ENCODE results near the gene ZDHHC14. TPM values are rescaled to one million over a fixed set of nuclear protein-coding genes. Genes with fewer than 3 reads are reported as not detected.

ZDHHC14 gene
- total RNA-seq, 2 donors from 2014 or later, result 53.3 to 66.2 TPM

DNA sequence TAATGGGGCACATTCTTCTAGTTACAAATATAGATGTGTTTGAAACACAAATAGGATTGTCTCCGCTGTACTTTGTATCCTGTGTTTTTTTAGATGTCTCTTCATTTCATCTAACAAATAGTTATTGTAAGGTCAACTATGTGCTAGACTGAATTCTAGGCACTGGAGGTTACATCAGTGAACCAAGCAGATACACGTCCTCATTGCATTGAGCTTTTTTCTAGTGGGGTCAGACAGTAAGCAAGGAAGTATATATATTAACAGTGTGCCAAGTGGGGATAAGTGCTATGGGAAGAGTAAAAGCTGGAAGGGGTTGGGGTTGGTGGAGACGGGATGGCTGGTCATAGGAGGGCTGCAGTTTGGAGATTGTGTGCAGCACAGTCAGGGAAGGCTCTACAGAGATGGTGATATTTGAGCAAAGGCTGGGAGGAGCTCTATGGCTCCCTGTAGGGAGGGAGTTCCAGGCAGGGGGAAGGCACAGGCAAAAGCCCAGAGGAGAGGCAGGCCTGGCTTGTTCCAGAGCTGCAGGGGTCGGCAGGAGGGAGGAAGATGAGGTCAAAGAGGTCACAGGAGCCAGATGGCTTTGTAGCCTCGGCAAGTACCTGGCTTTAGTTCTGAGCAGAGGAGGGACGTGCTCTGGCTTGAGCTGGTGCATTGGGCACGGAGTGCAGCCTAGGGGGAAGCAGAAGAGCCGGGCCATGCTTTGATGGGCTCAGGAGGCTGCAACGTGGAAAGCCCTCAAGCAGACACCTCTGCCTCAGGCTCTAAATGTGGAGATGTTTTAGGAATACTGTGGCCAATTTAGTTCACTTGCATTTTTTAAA, 152.3 kb downstream of the ZDHHC14 start:
- H3K9me3 ChIP-seq, result no peaks in the 10 kb centered on the region
- H3K27me3 ChIP-seq (replicated peaks; ENCODE audit: insufficient read depth), result no peaks in the 10 kb centered on the region
- H3K4me1 ChIP-seq (replicated peaks), result no peaks in the 10 kb centered on the region
- TF ChIP-seq, protein P1, sequence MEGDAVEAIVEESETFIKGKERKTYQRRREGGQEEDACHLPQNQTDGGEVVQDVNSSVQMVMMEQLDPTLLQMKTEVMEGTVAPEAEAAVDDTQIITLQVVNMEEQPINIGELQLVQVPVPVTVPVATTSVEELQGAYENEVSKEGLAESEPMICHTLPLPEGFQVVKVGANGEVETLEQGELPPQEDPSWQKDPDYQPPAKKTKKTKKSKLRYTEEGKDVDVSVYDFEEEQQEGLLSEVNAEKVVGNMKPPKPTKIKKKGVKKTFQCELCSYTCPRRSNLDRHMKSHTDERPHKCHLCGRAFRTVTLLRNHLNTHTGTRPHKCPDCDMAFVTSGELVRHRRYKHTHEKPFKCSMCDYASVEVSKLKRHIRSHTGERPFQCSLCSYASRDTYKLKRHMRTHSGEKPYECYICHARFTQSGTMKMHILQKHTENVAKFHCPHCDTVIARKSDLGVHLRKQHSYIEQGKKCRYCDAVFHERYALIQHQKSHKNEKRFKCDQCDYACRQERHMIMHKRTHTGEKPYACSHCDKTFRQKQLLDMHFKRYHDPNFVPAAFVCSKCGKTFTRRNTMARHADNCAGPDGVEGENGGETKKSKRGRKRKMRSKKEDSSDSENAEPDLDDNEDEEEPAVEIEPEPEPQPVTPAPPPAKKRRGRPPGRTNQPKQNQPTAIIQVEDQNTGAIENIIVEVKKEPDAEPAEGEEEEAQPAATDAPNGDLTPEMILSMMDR (IDR thresholded peaks at IDR 0.05), result no peak
- TF ChIP-seq POLR2AphosphoS5 (IDR thresholded peaks at IDR 0.05), result no peak
- no peak for TF ChIP-seq POLR2A (IDR thresholded peaks at IDR 0.05)
- WGBS, result 65% methylated on average over 9 of the region's 9 CpGs
- no peak for DNase-seq (ENCODE audit: low spot score)
- intact Hi-C loops (cut with DNase I), result no loop called here
- no peak overlapping the region for H3K27ac ChIP-seq
- H3K4me3 ChIP-seq, result no peak overlapping the region
- H3K36me3 ChIP-seq, result no peaks in the 10 kb centered on the region

DNA sequence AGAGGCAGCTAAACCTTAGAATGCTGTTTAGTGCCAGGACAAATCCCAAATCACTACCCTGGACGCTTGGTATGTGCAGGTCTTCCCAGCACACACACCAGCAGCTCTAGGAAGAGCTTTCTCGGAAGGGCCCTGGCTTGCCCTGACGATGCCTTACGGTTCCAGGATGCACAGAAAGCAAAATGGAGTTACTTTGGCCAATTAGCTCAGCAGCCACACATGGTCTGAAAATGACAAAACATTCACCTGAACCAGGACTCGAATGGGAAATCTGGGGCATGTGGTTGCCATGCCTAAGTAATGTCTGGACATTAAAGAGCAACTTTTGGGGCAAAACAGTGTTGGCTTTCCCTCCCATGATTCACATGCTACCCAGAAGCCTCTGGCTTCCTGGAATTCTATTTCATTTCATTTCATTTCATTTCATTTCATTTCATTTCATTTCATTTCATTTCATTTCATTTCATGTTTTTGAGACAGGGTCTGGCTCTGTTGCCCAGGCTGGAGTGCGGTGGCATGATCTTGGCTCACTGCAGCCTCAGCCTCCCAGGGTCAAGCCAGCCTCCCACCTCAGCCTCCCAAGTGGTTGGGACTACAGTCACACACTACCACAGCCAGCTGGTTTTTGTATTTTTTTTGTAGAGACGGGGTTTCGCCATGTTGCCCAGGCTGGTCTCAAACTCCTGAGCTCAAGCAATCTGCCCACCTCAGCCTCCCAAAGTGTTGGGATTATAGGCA, 153.3 kb downstream of the ZDHHC14 start:
- intact Hi-C loops (cut with DNase I), result no loop called here
- no peak overlapping the region for H3K4me3 ChIP-seq
- no peaks in the 10 kb centered on the region for H3K4me1 ChIP-seq (replicated peaks)
- H3K36me3 ChIP-seq, result no peaks in the 10 kb centered on the region
- H3K9me3 ChIP-seq, result no peaks in the 10 kb centered on the region
- no peak overlapping the region for H3K27ac ChIP-seq
- no peak for TF ChIP-seq POLR2AphosphoS5 (IDR thresholded peaks at IDR 0.05)
- TF ChIP-seq, protein P1 (IDR thresholded peaks at IDR 0.05), result no peak
- no peak for TF ChIP-seq POLR2A (IDR thresholded peaks at IDR 0.05)
- no peaks in the 10 kb centered on the region for H3K27me3 ChIP-seq (replicated peaks; ENCODE audit: insufficient read depth)
- 95% methylated on average over 8 of the region's 8 CpGs for WGBS
- no peak for DNase-seq (ENCODE audit: low spot score)

DNA sequence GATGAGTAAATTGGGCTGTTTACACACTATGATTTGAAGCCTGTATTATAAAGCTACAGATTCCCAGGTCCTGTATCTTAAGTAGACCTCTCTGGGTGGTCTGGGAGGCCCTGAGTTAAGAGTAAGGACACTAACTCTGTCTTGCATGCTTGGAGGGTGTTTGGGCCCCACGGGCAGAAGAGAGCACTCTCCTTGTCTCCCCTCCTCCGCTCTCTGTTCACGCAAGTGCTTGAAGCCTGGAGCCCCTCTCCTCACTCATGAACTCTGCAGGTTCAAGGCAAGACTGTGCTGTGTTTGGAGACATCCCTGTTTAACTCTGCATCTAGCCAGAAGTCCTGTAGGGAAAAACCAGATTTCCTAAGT, 154.0 kb downstream of the ZDHHC14 start:
- Histone ChIP-seq H3K27me3 (replicated peaks; ENCODE audit: insufficient read depth) (no peaks in the 10 kb centered on the region), H3K27ac (no peak overlapping the region), H3K36me3 (no peaks in the 10 kb centered on the region), H3K9me3 (no peaks in the 10 kb centered on the region), H3K4me1 (replicated peaks) (no peaks in the 10 kb centered on the region), H3K4me3 (no peak overlapping the region)
- intact Hi-C loops (cut with DNase I), result no loop called here
- no peak for DNase-seq (ENCODE audit: low spot score)
- 86% methylated on average over 3 of the region's 3 CpGs for WGBS
- TF ChIP-seq, protein P1 (IDR thresholded peaks at IDR 0.05), result no peak
- no peak for TF ChIP-seq POLR2A (IDR thresholded peaks at IDR 0.05)
- no peak for TF ChIP-seq POLR2AphosphoS5 (IDR thresholded peaks at IDR 0.05)

DNA sequence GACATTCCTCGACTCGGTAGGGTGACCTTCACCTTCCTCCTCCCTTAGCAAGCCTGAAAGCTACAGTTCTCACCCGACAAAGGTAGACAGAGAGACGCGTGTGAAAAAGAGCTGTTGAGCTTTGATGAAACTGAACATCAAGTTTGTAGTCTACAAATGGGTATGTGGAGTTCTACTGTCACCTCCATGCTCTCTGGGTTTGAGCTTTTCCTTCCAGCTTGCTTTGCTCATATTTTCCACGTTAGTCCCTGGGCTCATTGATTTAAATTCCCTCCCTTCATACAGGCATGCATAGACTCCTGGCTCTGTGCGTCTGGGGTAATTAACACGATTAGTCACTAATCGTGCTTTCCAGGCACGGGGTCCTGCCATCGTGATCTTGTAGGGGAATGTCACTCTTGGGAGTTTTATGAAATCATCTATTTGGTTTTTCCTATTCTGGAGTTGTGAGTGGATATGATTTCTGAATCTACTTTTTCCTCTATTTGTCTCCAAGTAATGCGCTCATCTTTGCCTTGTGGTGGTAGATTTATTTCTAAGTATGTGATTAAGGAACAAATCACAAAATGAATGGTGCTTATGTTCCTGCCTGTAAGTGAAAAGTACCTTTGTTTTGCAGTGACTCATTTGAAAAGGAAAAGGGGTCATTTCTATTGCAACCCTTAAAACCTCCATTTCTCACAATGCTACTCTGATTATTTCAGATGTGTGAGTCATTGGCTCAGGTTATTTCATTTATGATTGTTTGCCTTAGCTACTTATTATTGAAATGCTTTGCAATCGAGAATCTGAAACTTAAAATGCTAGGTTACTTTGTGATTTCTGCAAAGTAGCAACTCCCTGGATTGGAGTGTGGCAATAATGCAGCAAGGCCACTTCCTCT, 154.6 kb downstream of the ZDHHC14 start:
- no peaks in the 10 kb centered on the region for H3K9me3 ChIP-seq
- WGBS, result 74% methylated on average over 13 of the region's 13 CpGs
- H3K27me3 ChIP-seq (replicated peaks; ENCODE audit: insufficient read depth), result no peaks in the 10 kb centered on the region
- no peaks in the 10 kb centered on the region for H3K36me3 ChIP-seq
- H3K4me3 ChIP-seq, result no peak overlapping the region
- H3K4me1 ChIP-seq (replicated peaks), result no peaks in the 10 kb centered on the region
- H3K27ac ChIP-seq, result no peak overlapping the region
- no peak for TF ChIP-seq POLR2AphosphoS5 (IDR thresholded peaks at IDR 0.05)
- no peak for TF ChIP-seq POLR2A (IDR thresholded peaks at IDR 0.05)
- TF ChIP-seq, protein P1 (IDR thresholded peaks at IDR 0.05), result no peak
- DNase-seq (ENCODE audit: low spot score), result no peak
- intact Hi-C loops (cut with DNase I), result no loop called here

Measured in prostate gland (tissue), 2 donors.